ENCODE data around the gene KCTD11. TPM values are rescaled to one million over a fixed set of nuclear protein-coding genes. Genes with fewer than 3 reads are reported as not detected.

The KCTD11 gene
- total RNA-seq (2014; rRNA removed; shearing (Covaris generic); ENCODE audit: low replicate concordance), result 5.0 and 6.5 TPM in 2 replicates

GRCh38 chr17:7351665-7352502 lies at the start of gene KCTD11:
TSS of gene KCTD11 (plus strand) at chr17:7352162.
- no peaks in the 10 kb centered on the region for H3K9me3 ChIP-seq
- H3K27me3 ChIP-seq, result no peaks in the 10 kb centered on the region
- peak within 1 kb of the TSS; percentile 82 for H3K4me3 ChIP-seq
- DNase-seq, result peak; percentile 92
- no peaks in the 10 kb centered on the region for H3K36me3 ChIP-seq

- no peak for DNase-seq
- H3K27me3 ChIP-seq, result no peaks in the 10 kb centered on the region
- H3K36me3 ChIP-seq, result peaks cover 11% of the 10 kb centered on the region
- no peak overlapping the region for H3K4me3 ChIP-seq
- no peaks in the 10 kb centered on the region for H3K9me3 ChIP-seq
Measured at GRCh38 chr17:7304179-7304578, 47.8 kb upstream of the KCTD11 start.

DNA sequence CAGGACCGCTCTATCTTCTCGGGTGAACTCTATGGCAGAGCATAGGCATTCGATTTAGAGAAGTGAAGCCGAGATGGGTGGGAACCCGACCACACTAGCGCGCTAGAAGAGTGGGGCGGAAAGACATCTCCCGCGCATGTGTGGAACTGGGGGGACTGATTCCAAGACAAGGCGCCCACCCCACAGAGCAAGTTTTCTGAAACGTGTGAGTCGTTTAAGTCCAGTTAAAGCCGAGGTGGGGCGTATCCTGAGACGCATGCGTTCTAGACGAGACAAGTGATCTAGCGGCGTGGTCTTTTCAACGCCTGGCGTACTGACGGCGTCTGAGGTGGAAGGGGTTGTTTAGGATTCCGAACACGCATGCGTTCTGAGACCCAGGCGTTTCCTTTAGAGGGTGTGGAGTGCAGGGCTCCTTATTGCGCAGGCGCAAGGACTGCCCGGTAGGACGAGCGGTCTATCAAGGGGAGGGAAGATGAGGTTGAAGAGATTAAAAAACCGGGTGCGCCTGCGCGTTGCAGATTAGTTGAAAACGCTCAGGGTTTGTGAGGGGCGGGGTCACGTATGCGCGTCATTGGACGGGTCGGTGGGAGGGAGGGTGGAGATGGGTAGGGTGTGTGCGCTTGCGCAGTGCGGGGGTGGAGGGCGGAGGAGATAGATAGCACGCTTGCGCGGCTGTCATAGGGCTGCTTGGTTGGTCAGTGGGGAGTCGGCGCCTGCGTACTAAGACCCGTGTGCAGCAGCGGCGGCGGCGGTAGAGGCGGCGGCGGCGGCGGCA lies 44.9 kb upstream of the KCTD11 start, which contains the start of gene EIF5A:
Gene EIF5A, plus strand, starts transcription at position 718 of the 775 bp plus-strand sequence. CDS start 2,008 bp downstream, outside the sequence.
- Histone ChIP-seq H3K4me3 (peak within 1 kb of the TSS; percentile 88), H3K9me3 (no peaks in the 10 kb centered on the region), H3K36me3 (peaks cover 37% of the 10 kb centered on the region), H3K27me3 (no peaks in the 10 kb centered on the region)
- peak; percentile 96 for DNase-seq

GRCh38 chr17:7307686-7308624 lies 44.0 kb upstream of the KCTD11 start:
- Histone ChIP-seq H3K4me3 (peak overlapping the region; percentile 88), H3K36me3 (peaks cover 46% of the 10 kb centered on the region), H3K27me3 (no peaks in the 10 kb centered on the region), H3K9me3 (no peaks in the 10 kb centered on the region)
- DNase-seq, result peak; percentile 34

- Histone ChIP-seq H3K36me3 (peaks cover 50% of the 10 kb centered on the region), H3K9me3 (no peaks in the 10 kb centered on the region), H3K4me3 (peak overlapping the region; percentile 88), H3K27me3 (no peaks in the 10 kb centered on the region)
- peak; percentile 75 for DNase-seq
Measured at GRCh38 chr17:7308625-7309433, 43.1 kb upstream of the KCTD11 start.

DNA sequence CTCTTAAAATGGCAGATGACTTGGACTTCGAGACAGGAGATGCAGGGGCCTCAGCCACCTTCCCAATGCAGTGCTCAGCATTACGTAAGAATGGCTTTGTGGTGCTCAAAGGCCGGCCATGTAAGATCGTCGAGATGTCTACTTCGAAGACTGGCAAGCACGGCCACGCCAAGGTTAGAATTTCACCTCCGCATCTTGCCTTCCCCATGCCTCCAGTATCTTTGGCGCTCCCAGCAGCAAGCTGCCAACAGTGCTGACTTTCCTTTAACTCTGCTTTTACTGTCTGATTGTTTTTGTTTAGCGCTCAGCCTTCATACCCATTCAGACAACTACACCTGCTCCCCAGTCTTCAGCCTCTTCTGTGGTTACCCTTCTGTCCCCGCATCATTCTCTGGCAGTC lies 42.3 kb upstream of the KCTD11 start:
- peak overlapping the region; percentile 88 for H3K4me3 ChIP-seq
- peaks cover 50% of the 10 kb centered on the region for H3K36me3 ChIP-seq
- no peaks in the 10 kb centered on the region for H3K9me3 ChIP-seq
- no peak for DNase-seq
- H3K27me3 ChIP-seq, result no peaks in the 10 kb centered on the region

GRCh38 chr17:7311110-7311705 lies 40.8 kb upstream of the KCTD11 start:
- peaks cover 53% of the 10 kb centered on the region for H3K36me3 ChIP-seq
- H3K9me3 ChIP-seq, result no peaks in the 10 kb centered on the region
- no peak for DNase-seq
- no peaks in the 10 kb centered on the region for H3K27me3 ChIP-seq
- H3K4me3 ChIP-seq, result no peak overlapping the region

DNA sequence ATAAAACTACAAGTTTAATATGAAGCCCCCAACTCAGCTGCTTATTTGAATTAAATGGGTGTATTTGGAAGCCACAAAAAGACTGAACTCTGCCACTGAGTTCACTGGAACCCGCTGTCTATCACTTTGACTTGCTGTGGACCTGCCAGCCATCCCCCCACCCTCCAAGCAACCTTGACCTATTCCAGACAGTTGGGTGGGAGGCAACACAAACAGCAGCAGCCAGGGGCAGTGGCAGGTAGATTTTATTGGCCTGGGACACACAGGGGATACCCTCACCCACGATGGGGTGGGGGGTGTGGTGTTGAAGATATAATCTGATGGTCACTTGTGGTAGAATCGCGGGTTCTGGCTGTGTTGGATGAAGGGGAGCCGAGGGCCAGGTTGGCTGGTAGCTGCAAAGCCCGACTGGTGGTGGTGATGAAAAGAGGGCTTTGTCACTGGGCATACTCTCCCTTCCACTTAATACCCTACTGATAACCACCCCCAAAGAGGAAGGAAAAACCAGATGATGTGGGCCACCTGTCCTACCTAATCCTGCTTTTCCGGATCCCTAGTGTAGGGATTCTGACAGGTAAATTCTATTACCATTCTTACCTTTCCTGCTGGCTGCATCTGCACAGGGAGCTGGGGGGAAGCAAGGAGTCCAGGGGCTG lies 39.4 kb upstream of the KCTD11 start:
- H3K27me3 ChIP-seq, result no peaks in the 10 kb centered on the region
- no peaks in the 10 kb centered on the region for H3K9me3 ChIP-seq
- H3K4me3 ChIP-seq, result no peak overlapping the region
- no peak for DNase-seq
- peaks cover 53% of the 10 kb centered on the region for H3K36me3 ChIP-seq

DNA sequence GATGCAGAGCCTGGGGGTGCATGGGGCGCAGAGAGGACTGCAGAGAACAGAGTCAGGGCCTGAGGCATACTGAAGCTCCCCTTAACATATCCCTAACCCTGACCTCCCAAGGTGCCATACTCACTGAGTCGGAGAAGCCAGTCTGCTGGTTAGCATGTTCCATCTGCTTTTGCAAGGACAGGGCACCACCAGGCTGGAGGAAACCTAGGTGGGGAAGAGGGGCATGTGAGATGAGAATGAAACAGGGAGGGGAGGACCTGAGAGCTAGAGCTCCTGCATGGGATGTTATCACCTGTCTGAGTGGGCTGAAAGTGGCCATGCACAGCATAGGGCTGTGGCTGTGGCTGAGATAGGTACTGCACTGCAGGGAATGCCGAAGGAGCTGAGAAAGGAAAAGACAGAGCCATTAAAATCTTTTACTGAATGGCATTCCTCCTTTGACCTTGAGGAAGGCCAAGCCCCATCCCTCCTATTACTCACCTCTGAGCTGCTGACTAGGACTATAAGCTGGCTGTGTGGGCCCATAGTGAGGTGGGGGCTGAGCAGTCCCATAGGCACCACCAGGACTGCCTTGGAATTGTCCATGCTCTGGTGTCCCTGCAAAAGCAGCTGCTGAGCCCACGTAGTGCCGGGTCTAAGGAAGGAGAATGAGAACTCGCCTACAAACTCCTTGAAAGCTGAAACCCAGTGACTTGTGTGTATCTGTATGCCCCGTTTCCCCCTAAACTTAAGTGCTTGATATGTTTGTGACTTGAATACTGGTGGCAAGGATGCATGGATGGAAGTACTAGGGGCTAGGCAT lies 38.7 kb upstream of the KCTD11 start:
- H3K9me3 ChIP-seq, result no peaks in the 10 kb centered on the region
- peak; percentile 29 for DNase-seq
- peaks cover 51% of the 10 kb centered on the region for H3K36me3 ChIP-seq
- no peak overlapping the region for H3K4me3 ChIP-seq
- no peaks in the 10 kb centered on the region for H3K27me3 ChIP-seq

DNA sequence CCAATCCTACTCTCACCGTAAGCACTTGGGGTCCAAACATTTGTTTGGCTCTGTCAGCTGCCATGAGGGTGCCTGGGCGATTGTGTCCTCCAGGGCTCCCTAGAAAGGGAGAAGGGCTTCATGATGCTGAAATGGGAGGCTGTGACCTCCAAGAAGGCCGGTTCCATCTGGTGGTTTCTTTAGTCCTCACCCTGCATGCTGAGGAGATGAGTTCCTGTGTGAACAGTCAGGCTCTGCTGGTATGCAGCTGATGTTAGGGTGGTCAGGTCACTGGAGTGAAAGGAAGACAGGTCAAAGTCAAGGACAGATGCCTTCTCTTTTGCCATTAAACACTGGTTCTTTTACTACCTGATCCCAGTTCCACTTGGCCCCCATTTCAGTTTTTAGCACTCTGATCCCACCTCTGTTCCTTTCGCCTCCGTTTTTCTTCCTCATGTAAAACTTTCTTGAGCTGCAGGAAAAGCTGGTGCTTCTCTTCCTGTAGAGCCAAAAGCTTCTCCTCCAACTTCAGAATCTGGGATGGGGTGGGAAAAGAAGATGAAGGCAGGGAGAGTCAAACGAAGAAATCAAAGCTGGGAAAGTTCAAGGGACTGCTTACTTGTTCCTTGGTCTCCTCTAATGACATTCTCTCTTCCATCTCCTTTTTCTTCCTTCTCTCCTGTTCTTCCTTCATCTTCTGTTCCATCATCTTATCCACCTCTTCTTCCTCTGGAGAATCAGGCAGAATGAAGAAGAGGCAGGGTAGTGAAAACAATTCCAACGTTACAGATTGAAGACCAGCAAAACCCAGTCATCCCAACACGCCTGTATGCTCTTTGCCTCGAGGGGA lies 37.9 kb upstream of the KCTD11 start:
- peaks cover 43% of the 10 kb centered on the region for H3K36me3 ChIP-seq
- DNase-seq, result no peak

GRCh38 chr17:7314719-7315569 lies 37.0 kb upstream of the KCTD11 start, which contains the start of gene GPS2:
TSS of gene GPS2 (minus strand) at chr17:7315360. CDS start at chr17:7315052, 308 bp downstream.
- peak within 1 kb of the TSS; percentile 71 for H3K4me3 ChIP-seq
- H3K36me3 ChIP-seq, result peaks cover 34% of the 10 kb centered on the region
- H3K27me3 ChIP-seq, result no peaks in the 10 kb centered on the region
- H3K9me3 ChIP-seq, result no peaks in the 10 kb centered on the region
- DNase-seq, result peak; percentile 83

More for the DNA sequence above, 37.9 kb upstream of the KCTD11 start:
- peak overlapping the region; percentile 71 for H3K4me3 ChIP-seq
- H3K9me3 ChIP-seq, result no peaks in the 10 kb centered on the region
- no peaks in the 10 kb centered on the region for H3K27me3 ChIP-seq

DNA sequence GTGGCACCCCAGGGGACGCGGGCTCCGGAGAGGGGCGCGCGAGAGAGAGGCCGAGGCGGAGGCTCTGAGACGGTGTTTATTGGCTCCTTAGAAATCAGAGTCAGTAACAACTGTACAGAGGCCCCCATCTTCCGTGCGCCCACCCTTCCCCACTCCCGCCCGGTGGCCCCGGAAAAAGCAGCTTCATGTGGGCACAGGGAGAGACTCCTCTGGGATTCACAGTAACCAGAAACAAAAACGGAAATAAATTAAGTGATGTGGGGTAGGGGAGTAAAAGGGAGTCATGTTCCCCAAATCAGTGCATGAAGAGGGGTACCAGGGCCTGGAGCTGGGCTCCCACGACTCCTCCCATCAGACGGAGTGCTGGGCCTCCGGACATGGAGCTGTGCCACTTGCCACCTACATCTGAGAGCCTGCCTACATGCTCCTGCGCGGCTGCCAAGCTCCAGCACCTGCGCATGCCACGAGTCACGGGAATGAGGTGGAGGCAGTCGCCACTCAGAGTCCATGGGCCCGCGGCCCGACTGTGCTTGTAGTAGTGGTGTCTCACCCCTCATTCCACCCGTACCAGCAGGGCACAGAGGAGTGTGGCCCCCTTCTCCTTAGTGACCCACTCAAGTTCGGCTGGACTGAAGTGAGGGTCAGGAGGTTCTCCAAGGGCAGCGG lies 36.3 kb upstream of the KCTD11 start:
- DNase-seq, result no peak
- H3K4me3 ChIP-seq, result peak overlapping the region; percentile 71
- H3K27me3 ChIP-seq, result no peaks in the 10 kb centered on the region
- H3K36me3 ChIP-seq, result peaks cover 27% of the 10 kb centered on the region
- no peaks in the 10 kb centered on the region for H3K9me3 ChIP-seq
